HepG2 (cell line): Measurements from ENCODE around the gene P2RY11.

Source experiments
- CTCF ChIP-seq: sonication (generic); formaldehyde crosslinking; IDR thresholded peaks from 2 replicates; pipeline ENCODE4 v1.5.0; 2020; ENCODE audit warnings: mild to moderate bottlenecking, missing genetic modification reagents, moderate library complexity
- NR2F1 ChIP-seq, 2 experiments: fragments of 450-650 bp in 1 of 2; formaldehyde crosslinking in 1 of 2; IDR thresholded peaks; 2 replicates each; pipeline versions ENCODE4 v1.5.0 to v1.6.1; 2016 to 2020; ENCODE audit warnings: mild to moderate bottlenecking in 1 of 2, missing compliant biosample characterization in 1 of 2, missing genetic modification reagents in 1 of 2, moderate library complexity in 1 of 2
- SUZ12 ChIP-seq: fragments of 150-350 bp; IDR thresholded peaks from 2 replicates; pipeline ENCODE4 v1.6.1; 2014; ENCODE audit warnings: low read depth, low read length
- ZBTB7A ChIP-seq: sonication (generic); formaldehyde crosslinking; IDR thresholded peaks from 2 replicates; pipeline ENCODE4 v1.8.0; 2022; ENCODE audit warnings: mild to moderate bottlenecking, missing genetic modification reagents

- TF ChIP-seq SUZ12 (no peak), NR2F1 (CRISPR knock-in tag; IDR thresholded peaks at IDR 0.05) (no peak), ZBTB7A (CRISPR knock-in tag) (no peak), CTCF (no peak)
Observed at GRCh38 chr19:10144361-10144760, 32.9 kb downstream of the P2RY11 start.
